SK-N-SH (cell line): ENCODE measurements around the gene PBRM1. TPM values are rescaled to one million over a fixed set of nuclear protein-coding genes. Genes with fewer than 3 reads are reported as not detected.

ENCODE experiments used
- CTCF ChIA-PET: fragments of 300-600, 350-600 bp; formaldehyde crosslinking; extraction: SDS; loops from one replicate; lab custom pipeline; 2021; lab: Yijun Ruan, JAX
- POLR2A ChIA-PET: fragments of 350-600 bp; sonication (Branson Sonifier 250); formaldehyde crosslinking; extraction: SDS; loops from one replicate; lab custom pipeline; 2020; ENCODE audit warnings: antibody characterized with exemption, inconsistent platforms; lab: Yijun Ruan, JAX
- DNase-seq: peaks from one replicate; pipeline ENCODE4 v3.0.0; 2012
- H2AFZ ChIP-seq: fragments of 200-600 bp; sonication (generic); 2 replicates; pipeline ENCODE4 v1.8.1; 2016; ENCODE audit warnings: antibody characterized with exemption, mild to moderate bottlenecking, low read depth
- H3F3A ChIP-seq: fragments of 200-600 bp; sonication (generic); replicated peaks from 2 replicates; pipeline ENCODE3; 2016; ENCODE audit warnings: antibody characterized with exemption, mild to moderate bottlenecking; ENCODE audit not compliant: insufficient read depth
- H3K27ac ChIP-seq, 2 experiments: fragments of 200-500 bp in 1 of 2; fragments of 200-600 bp in 1 of 2; sonication (Bioruptor generic) in 1 of 2; sonication (generic), shearing (Covaris generic) in 1 of 2; 2 replicates each; pipeline versions ENCODE4 v1.5.1 to v1.6.1; 2014 to 2016; ENCODE audit warnings: low read depth in 2 of 2, inconsistent platforms in 1 of 2, low read length in 1 of 2, mild to moderate bottlenecking in 1 of 2, mixed read lengths in 1 of 2
- H3K27me3 ChIP-seq: fragments of 200-600 bp; sonication (generic), shearing (Covaris generic); 2 replicates; pipeline ENCODE4 v1.6.1; 2016; ENCODE audit warnings: mixed run types; ENCODE audit not compliant: insufficient read depth
- H3K36me3 ChIP-seq, 2 experiments: fragments of 200-500 bp in 1 of 2; fragments of 200-600 bp in 1 of 2; sonication (Bioruptor generic) in 1 of 2; sonication (generic) in 1 of 2; replicated peaks in 1 of 2; 2 replicates each; pipeline versions ENCODE3 to v1.5.1; 2014 to 2016; ENCODE audit warnings: low read length in 1 of 2, mild to moderate bottlenecking in 1 of 2; ENCODE audit not compliant: insufficient read depth in 2 of 2, control insufficient read depth in 1 of 2
- H3K4me1 ChIP-seq, 2 experiments: fragments of 200-500 bp in 1 of 2; fragments of 200-600 bp in 1 of 2; sonication (Bioruptor generic) in 1 of 2; sonication (generic), shearing (Covaris generic) in 1 of 2; 2 replicates each; pipeline versions ENCODE4 v1.5.1 to v1.6.1; 2014 to 2016; ENCODE audit warnings: low read depth in 1 of 2, low read length in 1 of 2, mixed run types in 1 of 2; ENCODE audit not compliant: insufficient read depth in 2 of 2, control insufficient read depth in 1 of 2
- H3K4me2 ChIP-seq: fragments of 200-600 bp; sonication (generic), shearing (Covaris generic); 2 replicates; pipeline ENCODE4 v1.6.1; 2017; ENCODE audit warnings: mixed run types
- H3K4me3 ChIP-seq, 2 experiments: fragments of 200-500 bp in 1 of 2; fragments of 200-600 bp in 1 of 2; sonication (Bioruptor generic) in 1 of 2; sonication (generic), shearing (Covaris generic) in 1 of 2; 2 replicates each; pipeline versions ENCODE4 v1.5.1 to v1.8.1; 2014 to 2016; ENCODE audit warnings: low read depth in 2 of 2, inconsistent platforms in 1 of 2, low read length in 1 of 2, mild to moderate bottlenecking in 1 of 2, mixed read lengths in 1 of 2, moderate library complexity in 1 of 2
- H3K79me2 ChIP-seq: fragments of 200-600 bp; sonication (generic); 2 replicates; pipeline ENCODE4 v1.8.1; 2017; ENCODE audit warnings: mild to moderate bottlenecking; ENCODE audit not compliant: insufficient read depth
- H3K9ac ChIP-seq: fragments of 200-600 bp; sonication (generic); 2 replicates; pipeline ENCODE4 v1.6.1; 2017; ENCODE audit warnings: mixed run types
- H3K9me2 ChIP-seq: fragments of 200-600 bp; sonication (generic); 2 replicates; pipeline ENCODE4 v1.6.1; 2017; ENCODE audit warnings: mixed run types
- H3K9me3 ChIP-seq: fragments of 200-600 bp; sonication (generic); 2 replicates; pipeline ENCODE4 v1.6.1; 2017; ENCODE audit warnings: mixed run types, mild to moderate bottlenecking, moderate library complexity
- H4K20me1 ChIP-seq: fragments of 200-600 bp; sonication (generic); 2 replicates; pipeline ENCODE4 v1.6.1; 2017; ENCODE audit warnings: mild to moderate bottlenecking, mixed run types; ENCODE audit not compliant: insufficient read depth
- FOXM1 ChIP-seq: IDR thresholded peaks from 2 replicates; pipeline ENCODE4 v1.4.0; 2012; ENCODE audit warnings: low read depth, mild to moderate bottlenecking
- MEF2A ChIP-seq: IDR thresholded peaks from 2 replicates; pipeline ENCODE4 v1.4.0; 2012; ENCODE audit warnings: low read depth, borderline replicate concordance
- MXI1 ChIP-seq: IDR thresholded peaks from 2 replicates; pipeline ENCODE4 v1.6.1; 2012; ENCODE audit warnings: mild to moderate bottlenecking, low read depth, low read length, improper control_type of control experiment
- NFIC ChIP-seq: IDR thresholded peaks from 2 replicates; pipeline ENCODE4 v1.4.0; 2012; ENCODE audit warnings: borderline replicate concordance
- NRF1 ChIP-seq: IDR thresholded peaks from 2 replicates; pipeline ENCODE4 v1.6.1; 2012; ENCODE audit warnings: low read depth, mild to moderate bottlenecking, low read length
- RAD21 ChIP-seq: IDR thresholded peaks from 2 replicates; pipeline ENCODE4 v1.6.1; 2012; ENCODE audit warnings: mild to moderate bottlenecking, low read length
- RFX5 ChIP-seq: IDR thresholded peaks from 2 replicates; pipeline ENCODE4 v1.6.1; 2012; ENCODE audit warnings: mild to moderate bottlenecking, improper control_type of control experiment, low read length
- TEAD4 ChIP-seq: IDR thresholded peaks from 2 replicates; pipeline ENCODE4 v1.4.0; 2012; ENCODE audit warnings: mild to moderate bottlenecking, borderline replicate concordance; ENCODE audit not compliant: insufficient read depth
- WGBS: methylation state at CpG from one replicate; pipeline ENCODE4 v1.1.6; 2017; ENCODE audit warnings: low lambda C conversion rate; 5-methylcytosine and 5-hydroxymethylcytosine counted together
- polyA plus RNA-seq, 3 experiments: library from polyadenylated mRNA; depleted of rRNA; stranded (reverse); fragments of >200 nt; gene quantifications; 2 replicates each; pipeline ENCODE4 v1.2.3, GENCODE V29; 2012
- TF ChIP-seq, protein P1 (sequence below): IDR thresholded peaks from 2 replicates; pipeline ENCODE4 v1.6.1; 2012; ENCODE audit warnings: mild to moderate bottlenecking, low read depth, low read length, moderate library complexity
- TF ChIP-seq, protein P2 (sequence below): fragments of 200-600 bp; sonication (generic); IDR thresholded peaks from 2 replicates; pipeline ENCODE4 v1.6.1; 2017; ENCODE audit warnings: antibody characterized with exemption, mild to moderate bottlenecking, moderate library complexity
- TF ChIP-seq, protein P3 (sequence below): IDR thresholded peaks from 2 replicates; pipeline ENCODE4; 2012

PBRM1 gene
- polyA plus RNA-seq, 1 of the 3 experiments (the other 2 are of a cell fraction) = 14.3 TPM

DNA sequence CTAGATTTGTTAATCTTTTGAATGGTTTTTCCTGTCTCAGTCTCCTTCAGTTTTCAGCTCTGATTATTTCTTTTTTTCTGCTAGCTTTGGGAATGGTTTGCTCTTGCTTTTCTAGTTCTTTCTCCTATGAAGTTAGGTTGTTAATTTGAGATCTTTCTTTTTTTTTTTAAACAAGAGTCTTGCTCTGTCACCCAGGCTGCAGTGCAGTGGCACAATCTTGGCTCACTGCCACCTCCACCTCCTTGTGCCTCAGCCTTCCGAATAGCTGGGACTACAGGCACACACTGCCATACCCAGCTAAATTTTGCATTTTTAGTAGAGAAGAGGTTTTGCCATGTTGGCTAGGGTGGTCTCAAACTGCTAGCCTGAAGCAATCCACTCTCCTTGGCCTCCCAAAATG lies 92.6 kb downstream of the PBRM1 start:
- WGBS = 100% methylated on average over 1 of the region's 1 CpG
- DNase-seq = no peak
- Histone ChIP-seq H3K79me2 (no peaks in the 10 kb centered on the region), H3F3A (peaks cover 16% of the 10 kb centered on the region), H3K27ac (no peak overlapping the region), H3K4me1 (no peaks in the 10 kb centered on the region), H3K9me2 (no peaks in the 10 kb centered on the region), H2AFZ (no peak overlapping the region), H3K9ac (no peak overlapping the region), H3K27me3 (no peaks in the 10 kb centered on the region), H3K4me2 (no peak overlapping the region), H4K20me1 (no peaks in the 10 kb centered on the region), H3K4me3 (no peak overlapping the region), H3K9me3 (no peaks in the 10 kb centered on the region), H3K36me3 (peaks cover under 1 to 58% of the 10 kb centered on the region in 2 experiments)
- ChIA-PET POLR2A (no interaction called here), CTCF (interaction anchor here (0.6 kb wide), 1 partner anchor 896 kb away, joined by 3 read pairs; no protein-coding TSS in a partner anchor)
- TF ChIP-seq, protein P1, sequence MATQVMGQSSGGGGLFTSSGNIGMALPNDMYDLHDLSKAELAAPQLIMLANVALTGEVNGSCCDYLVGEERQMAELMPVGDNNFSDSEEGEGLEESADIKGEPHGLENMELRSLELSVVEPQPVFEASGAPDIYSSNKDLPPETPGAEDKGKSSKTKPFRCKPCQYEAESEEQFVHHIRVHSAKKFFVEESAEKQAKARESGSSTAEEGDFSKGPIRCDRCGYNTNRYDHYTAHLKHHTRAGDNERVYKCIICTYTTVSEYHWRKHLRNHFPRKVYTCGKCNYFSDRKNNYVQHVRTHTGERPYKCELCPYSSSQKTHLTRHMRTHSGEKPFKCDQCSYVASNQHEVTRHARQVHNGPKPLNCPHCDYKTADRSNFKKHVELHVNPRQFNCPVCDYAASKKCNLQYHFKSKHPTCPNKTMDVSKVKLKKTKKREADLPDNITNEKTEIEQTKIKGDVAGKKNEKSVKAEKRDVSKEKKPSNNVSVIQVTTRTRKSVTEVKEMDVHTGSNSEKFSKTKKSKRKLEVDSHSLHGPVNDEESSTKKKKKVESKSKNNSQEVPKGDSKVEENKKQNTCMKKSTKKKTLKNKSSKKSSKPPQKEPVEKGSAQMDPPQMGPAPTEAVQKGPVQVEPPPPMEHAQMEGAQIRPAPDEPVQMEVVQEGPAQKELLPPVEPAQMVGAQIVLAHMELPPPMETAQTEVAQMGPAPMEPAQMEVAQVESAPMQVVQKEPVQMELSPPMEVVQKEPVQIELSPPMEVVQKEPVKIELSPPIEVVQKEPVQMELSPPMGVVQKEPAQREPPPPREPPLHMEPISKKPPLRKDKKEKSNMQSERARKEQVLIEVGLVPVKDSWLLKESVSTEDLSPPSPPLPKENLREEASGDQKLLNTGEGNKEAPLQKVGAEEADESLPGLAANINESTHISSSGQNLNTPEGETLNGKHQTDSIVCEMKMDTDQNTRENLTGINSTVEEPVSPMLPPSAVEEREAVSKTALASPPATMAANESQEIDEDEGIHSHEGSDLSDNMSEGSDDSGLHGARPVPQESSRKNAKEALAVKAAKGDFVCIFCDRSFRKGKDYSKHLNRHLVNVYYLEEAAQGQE = no peak
- TF ChIP-seq MEF2A (no peak), NRF1 (no peak), MXI1 (no peak), NFIC (no peak), RAD21 (no peak), RFX5 (no peak), TEAD4 (no peak), FOXM1 (no peak)
- TF ChIP-seq, protein P2, sequence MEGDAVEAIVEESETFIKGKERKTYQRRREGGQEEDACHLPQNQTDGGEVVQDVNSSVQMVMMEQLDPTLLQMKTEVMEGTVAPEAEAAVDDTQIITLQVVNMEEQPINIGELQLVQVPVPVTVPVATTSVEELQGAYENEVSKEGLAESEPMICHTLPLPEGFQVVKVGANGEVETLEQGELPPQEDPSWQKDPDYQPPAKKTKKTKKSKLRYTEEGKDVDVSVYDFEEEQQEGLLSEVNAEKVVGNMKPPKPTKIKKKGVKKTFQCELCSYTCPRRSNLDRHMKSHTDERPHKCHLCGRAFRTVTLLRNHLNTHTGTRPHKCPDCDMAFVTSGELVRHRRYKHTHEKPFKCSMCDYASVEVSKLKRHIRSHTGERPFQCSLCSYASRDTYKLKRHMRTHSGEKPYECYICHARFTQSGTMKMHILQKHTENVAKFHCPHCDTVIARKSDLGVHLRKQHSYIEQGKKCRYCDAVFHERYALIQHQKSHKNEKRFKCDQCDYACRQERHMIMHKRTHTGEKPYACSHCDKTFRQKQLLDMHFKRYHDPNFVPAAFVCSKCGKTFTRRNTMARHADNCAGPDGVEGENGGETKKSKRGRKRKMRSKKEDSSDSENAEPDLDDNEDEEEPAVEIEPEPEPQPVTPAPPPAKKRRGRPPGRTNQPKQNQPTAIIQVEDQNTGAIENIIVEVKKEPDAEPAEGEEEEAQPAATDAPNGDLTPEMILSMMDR = no peak
- TF ChIP-seq, protein P3, sequence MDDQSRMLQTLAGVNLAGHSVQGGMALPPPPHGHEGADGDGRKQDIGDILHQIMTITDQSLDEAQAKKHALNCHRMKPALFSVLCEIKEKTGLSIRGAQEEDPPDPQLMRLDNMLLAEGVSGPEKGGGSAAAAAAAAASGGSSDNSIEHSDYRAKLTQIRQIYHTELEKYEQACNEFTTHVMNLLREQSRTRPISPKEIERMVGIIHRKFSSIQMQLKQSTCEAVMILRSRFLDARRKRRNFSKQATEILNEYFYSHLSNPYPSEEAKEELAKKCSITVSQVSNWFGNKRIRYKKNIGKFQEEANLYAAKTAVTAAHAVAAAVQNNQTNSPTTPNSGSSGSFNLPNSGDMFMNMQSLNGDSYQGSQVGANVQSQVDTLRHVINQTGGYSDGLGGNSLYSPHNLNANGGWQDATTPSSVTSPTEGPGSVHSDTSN = no peak
